Activated CD4-positive, alpha-beta T cell treated with anti-CD3 and anti-CD28 coated beads, Interleukin-2, amount 50 U/mL, for 16 hours (primary cell): Measurements from ENCODE around the gene ERC2.

Experiments used
- DNase-seq: peaks from one replicate; pipeline ENCODE4 v3.0.0-alpha.2; 2020

ERC2 gene

GRCh38 chr3:55963601-55964000 lies 504.7 kb downstream of the ERC2 start:
- no peak for DNase-seq

- DNase-seq, result no peak
Observed at GRCh38 chr3:55959471-55960080, 508.7 kb downstream of the ERC2 start.

- DNase-seq, result no peak
Observed at GRCh38 chr3:55958605-55959004, 509.7 kb downstream of the ERC2 start.

GRCh38 chr3:55955891-55956477 lies 512.3 kb downstream of the ERC2 start:
- DNase-seq, result no peak

GRCh38 chr3:55951388-55951787 lies 516.9 kb downstream of the ERC2 start:
- DNase-seq, result no peak

- no peak for DNase-seq
Observed at GRCh38 chr3:55947406-55947805, 520.9 kb downstream of the ERC2 start.

GRCh38 chr3:55946574-55947160 lies 521.6 kb downstream of the ERC2 start:
- no peak for DNase-seq

- DNase-seq, result no peak
Observed at GRCh38 chr3:55942868-55943267, 525.4 kb downstream of the ERC2 start.

- DNase-seq, result no peak
Observed at GRCh38 chr3:55939287-55939686, 529.0 kb downstream of the ERC2 start.

GRCh38 chr3:55937301-55937700 lies 531.0 kb downstream of the ERC2 start:
- no peak for DNase-seq

- DNase-seq, result no peak
Observed at GRCh38 chr3:55936549-55937052, 531.7 kb downstream of the ERC2 start.

GRCh38 chr3:55935241-55935640 lies 533.0 kb downstream of the ERC2 start:
- DNase-seq, result no peak

GRCh38 chr3:55934771-55935170 lies 533.5 kb downstream of the ERC2 start:
- no peak for DNase-seq

- DNase-seq, result no peak
Observed at GRCh38 chr3:55929154-55929869, 539.0 kb downstream of the ERC2 start.

- no peak for DNase-seq
Observed at GRCh38 chr3:55923626-55924025, 544.6 kb downstream of the ERC2 start.

- no peak for DNase-seq
Observed at GRCh38 chr3:55923207-55923606, 545.1 kb downstream of the ERC2 start.

GRCh38 chr3:55912880-55913279 lies 555.4 kb downstream of the ERC2 start:
- DNase-seq, result no peak

GRCh38 chr3:55911266-55911665 lies 557.0 kb downstream of the ERC2 start:
- no peak for DNase-seq

GRCh38 chr3:55910543-55910942 lies 557.7 kb downstream of the ERC2 start:
- no peak for DNase-seq

- no peak for DNase-seq
Observed at GRCh38 chr3:55909373-55909772, 558.9 kb downstream of the ERC2 start.

GRCh38 chr3:55907616-55908015 lies 560.7 kb downstream of the ERC2 start:
- no peak for DNase-seq

GRCh38 chr3:55906896-55907295 lies 561.4 kb downstream of the ERC2 start:
- DNase-seq, result no peak

GRCh38 chr3:55904716-55905115 lies 563.6 kb downstream of the ERC2 start:
- no peak for DNase-seq

- DNase-seq, result no peak
Observed at GRCh38 chr3:55903680-55904079, 564.6 kb downstream of the ERC2 start.
